ENCODE measurements around the gene AK4.

DNA sequence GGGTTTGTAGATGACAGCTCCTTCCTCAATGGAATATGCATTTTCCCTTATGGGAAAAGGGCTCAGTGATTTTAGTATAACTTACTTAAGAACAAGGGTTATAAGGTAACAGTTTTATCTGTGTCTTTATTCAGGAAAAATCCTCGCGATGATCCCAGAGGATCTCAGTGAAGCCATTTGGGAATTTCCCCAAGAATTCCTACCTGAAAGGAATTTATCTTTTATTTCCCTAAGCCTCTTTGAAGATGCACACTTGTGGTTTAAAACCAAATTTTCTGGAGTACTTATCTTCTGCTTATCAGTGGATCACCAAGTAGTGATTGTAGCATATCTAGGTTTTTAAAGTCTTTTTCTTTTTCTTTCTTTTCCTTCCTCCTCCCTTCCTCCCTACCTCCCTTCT, 58.8 kb downstream of the AK4 start:
- no peak for TF ChIP-seq POLR2A (IDR thresholded peaks at IDR 0.05)
- TF ChIP-seq, protein P1, sequence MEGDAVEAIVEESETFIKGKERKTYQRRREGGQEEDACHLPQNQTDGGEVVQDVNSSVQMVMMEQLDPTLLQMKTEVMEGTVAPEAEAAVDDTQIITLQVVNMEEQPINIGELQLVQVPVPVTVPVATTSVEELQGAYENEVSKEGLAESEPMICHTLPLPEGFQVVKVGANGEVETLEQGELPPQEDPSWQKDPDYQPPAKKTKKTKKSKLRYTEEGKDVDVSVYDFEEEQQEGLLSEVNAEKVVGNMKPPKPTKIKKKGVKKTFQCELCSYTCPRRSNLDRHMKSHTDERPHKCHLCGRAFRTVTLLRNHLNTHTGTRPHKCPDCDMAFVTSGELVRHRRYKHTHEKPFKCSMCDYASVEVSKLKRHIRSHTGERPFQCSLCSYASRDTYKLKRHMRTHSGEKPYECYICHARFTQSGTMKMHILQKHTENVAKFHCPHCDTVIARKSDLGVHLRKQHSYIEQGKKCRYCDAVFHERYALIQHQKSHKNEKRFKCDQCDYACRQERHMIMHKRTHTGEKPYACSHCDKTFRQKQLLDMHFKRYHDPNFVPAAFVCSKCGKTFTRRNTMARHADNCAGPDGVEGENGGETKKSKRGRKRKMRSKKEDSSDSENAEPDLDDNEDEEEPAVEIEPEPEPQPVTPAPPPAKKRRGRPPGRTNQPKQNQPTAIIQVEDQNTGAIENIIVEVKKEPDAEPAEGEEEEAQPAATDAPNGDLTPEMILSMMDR (IDR thresholded peaks at IDR 0.05) = no peak
- TF ChIP-seq EP300 (IDR thresholded peaks at IDR 0.05) = no peak

Measured in upper lobe of left lung (tissue), 4 donors.